ENCODE data around the gene CSH2. TPM values are rescaled to one million over a fixed set of nuclear protein-coding genes. Genes with fewer than 3 reads are reported as not detected.

The CSH2 gene
- total RNA-seq, 4 donors from 2014 or later, result not detected

GRCh38 chr17:63841350-63842172, 31.9 kb downstream of the CSH2 start:
- peak; percentile 31 for DNase-seq (ENCODE audit: low spot score)
- TF ChIP-seq CTCF (IDR thresholded peaks at IDR 0.05), result no peak

GRCh38 chr17:63840591-63841349, 32.7 kb downstream of the CSH2 start:
- no peak for TF ChIP-seq CTCF (IDR thresholded peaks at IDR 0.05)
- DNase-seq (ENCODE audit: low spot score), result no peak
- no peak for ATAC-seq (ENCODE audit: low FRiP score)

More at GRCh38 chr17:63841350-63842172, 31.9 kb downstream of the CSH2 start:
- no peak for ATAC-seq (ENCODE audit: low FRiP score)

- no peak for TF ChIP-seq CTCF (IDR thresholded peaks at IDR 0.05)
- DNase-seq (ENCODE audit: low spot score), result peak; percentile 65
- ATAC-seq (ENCODE audit: low FRiP score), result peak; percentile 31
Measured at GRCh38 chr17:63838631-63839171, 34.8 kb downstream of the CSH2 start.

GRCh38 chr17:63837962-63838600, 35.4 kb downstream of the CSH2 start:
- ATAC-seq (ENCODE audit: low FRiP score), result no peak
- no peak for DNase-seq (ENCODE audit: low spot score)
- TF ChIP-seq CTCF (IDR thresholded peaks at IDR 0.05), result no peak

GRCh38 chr17:63837480-63837879, 36.0 kb downstream of the CSH2 start:
- no peak for TF ChIP-seq CTCF (IDR thresholded peaks at IDR 0.05)
- ATAC-seq (ENCODE audit: low FRiP score), result no peak
- DNase-seq (ENCODE audit: low spot score), result no peak

GRCh38 chr17:63836811-63837210, 36.7 kb downstream of the CSH2 start:
- ATAC-seq (ENCODE audit: low FRiP score) (no peak), DNase-seq (ENCODE audit: low spot score) (no peak)
- TF ChIP-seq CTCF (IDR thresholded peaks at IDR 0.05), result no peak
